GM12878 (cell line): Measurements from ENCODE around the gene MTRF1L. TPM values are rescaled to one million over a fixed set of nuclear protein-coding genes. Genes with fewer than 3 reads are reported as not detected.

Experiments used
- ATAC-seq: fragments of 200-7000 bp; cut with Tn5 transposase; 3 replicates; pipeline ENCODE4 v1.9.1; 2020; ENCODE audit warnings: mild to moderate bottlenecking, moderate library complexity
- BruUV-seq: library from RNA; stranded (reverse); fragments of 400-500 nt; replicated peaks from 2 replicates; lab custom pipeline; 2021; lab: Mats Ljungman, UMichigan
- CTCF ChIA-PET: fragments of 300-600 bp; sonication (Branson Sonifier 250); formaldehyde crosslinking; extraction: SDS; loops from one replicate; lab custom pipeline; 2021; ENCODE audit warnings: inconsistent platforms; lab: Yijun Ruan, JAX
- POLR2A ChIA-PET: fragments of 350-600 bp; formaldehyde crosslinking; extraction: SDS; loops from one replicate; lab custom pipeline; 2021; ENCODE audit warnings: inconsistent platforms; lab: Charles Lee
- RAD21 ChIA-PET: fragments of 300-600 bp; sonication (Branson Sonifier 250); formaldehyde crosslinking; loops from one replicate; lab custom pipeline; 2023; ENCODE audit warnings: antibody characterized with exemption; ENCODE audit not compliant: unreplicated experiment; lab: Charles Lee
- SMC1A ChIA-PET: fragments of 300-600 bp; sonication (Branson Sonifier 250); formaldehyde crosslinking; loops from one replicate; lab custom pipeline; 2023; ENCODE audit not compliant: unreplicated experiment, uncharacterized antibody; lab: Charles Lee
- DNase-seq: peaks from one replicate; pipeline ENCODE4 v3.0.0-alpha.2; 2011; ENCODE audit warnings: low read depth, low spot score
- FAIRE-seq: peaks from 3 replicates; lab custom pipeline; 2011; peaks lifted over from hg19 to GRCh38; lab: Jason Lieb, UNC
- H2AFZ ChIP-seq: 2 replicates; pipeline ENCODE4 v1.6.0; 2011; ENCODE audit warnings: low read depth, low read length, control low read depth; ENCODE audit not compliant: control insufficient read depth
- H3K27ac ChIP-seq: 2 replicates; pipeline ENCODE4 v1.5.1; 2011; ENCODE audit warnings: control low read depth; ENCODE audit not compliant: control insufficient read depth, insufficient read depth
- H3K27me3 ChIP-seq, 2 experiments: replicated peaks in 1 of 2; 2 replicates each; pipeline versions ENCODE4 v1.6.0 to v1.6.1; 2011; ENCODE audit warnings: low read length in 1 of 2; ENCODE audit not compliant: control insufficient read depth in 2 of 2, insufficient read depth in 2 of 2
- H3K36me3 ChIP-seq, 2 experiments: 2 replicates each; pipeline ENCODE4 v1.5.1; 2011; ENCODE audit warnings: low read length in 1 of 2; ENCODE audit not compliant: control insufficient read depth in 2 of 2, insufficient read depth in 2 of 2
- H3K4me1 ChIP-seq: 2 replicates; pipeline ENCODE4 v1.6.1; 2011; ENCODE audit warnings: mild to moderate bottlenecking, low read length, moderate library complexity, mixed read lengths; ENCODE audit not compliant: control insufficient read depth, insufficient read depth
- H3K4me2 ChIP-seq: 2 replicates; pipeline ENCODE4 v1.6.0; 2011; ENCODE audit warnings: control low read depth; ENCODE audit not compliant: control insufficient read depth, insufficient read depth
- H3K4me3 ChIP-seq: fragments of 200-600 bp; sonication (generic); 2 replicates; pipeline ENCODE4 v1.5.1; 2016
- H3K79me2 ChIP-seq: 2 replicates; pipeline ENCODE4 v1.6.0; 2011; ENCODE audit warnings: low read length; ENCODE audit not compliant: control insufficient read depth, insufficient read depth
- H3K9ac ChIP-seq: 2 replicates; pipeline ENCODE4 v1.8.0; 2011; ENCODE audit warnings: low read length, control low read depth, mixed read lengths; ENCODE audit not compliant: control insufficient read depth, insufficient read depth
- H3K9me3 ChIP-seq: replicated peaks from 3 replicates; pipeline ENCODE4 v1.5.1; 2011; ENCODE audit warnings: mild to moderate bottlenecking, low read length; ENCODE audit not compliant: control insufficient read depth, insufficient read depth
- H4K20me1 ChIP-seq: 2 replicates; pipeline ENCODE4 v1.6.0; 2011; ENCODE audit not compliant: control insufficient read depth, insufficient read depth
- CBX3 ChIP-seq: fragments of 200-600 bp; sonication (generic); IDR thresholded peaks from 2 replicates; pipeline ENCODE4 v1.6.1; 2016; ENCODE audit warnings: low read depth, borderline replicate concordance
- CHD1 ChIP-seq: IDR thresholded peaks from 2 replicates; pipeline ENCODE4 v1.6.1; 2012; ENCODE audit warnings: low read depth, low read length, improper control_type of control experiment
- IKZF1 ChIP-seq: fragments of 450-650 bp; conservative IDR thresholded peaks from 2 replicates; pipeline ENCODE4 v1.6.1; 2017; ENCODE audit warnings: antibody characterized with exemption, mild to moderate bottlenecking
- MEF2A ChIP-seq: IDR thresholded peaks from 2 replicates; pipeline ENCODE4 v1.6.1; 2011; ENCODE audit warnings: low read depth, mild to moderate bottlenecking, low read length, moderate library complexity; ENCODE audit not compliant: insufficient read depth
- RAD51 ChIP-seq: fragments of 450-650 bp; IDR thresholded peaks from 2 replicates; pipeline ENCODE4 v1.6.1; 2016; ENCODE audit warnings: moderate library complexity, mild to moderate bottlenecking, inconsistent platforms
- RB1 ChIP-seq: fragments of 450-650 bp; formaldehyde crosslinking; IDR thresholded peaks from 2 replicates; pipeline ENCODE4 v1.6.1; 2017; ENCODE audit warnings: mild to moderate bottlenecking, borderline replicate concordance
- SIX5 ChIP-seq: IDR thresholded peaks from 2 replicates; pipeline ENCODE4 v1.6.1; 2011; ENCODE audit warnings: mild to moderate bottlenecking, low read depth, low read length, moderate library complexity; ENCODE audit not compliant: severe bottlenecking
- SP1 ChIP-seq: IDR thresholded peaks from one replicate; pipeline ENCODE4 v1.6.1; 2011; ENCODE audit warnings: low read depth, low read length
- STAT3 ChIP-seq: IDR thresholded peaks from 2 replicates; pipeline ENCODE4 v1.6.1; 2011; ENCODE audit warnings: low read depth, low read length, improper control_type of control experiment
- TAF1 ChIP-seq: IDR thresholded peaks from 2 replicates; pipeline ENCODE4 v1.6.1; 2011; ENCODE audit warnings: mild to moderate bottlenecking, low read depth, low read length, borderline replicate concordance
- ZBTB40 ChIP-seq: fragments of 450-650 bp; IDR thresholded peaks from 2 replicates; pipeline ENCODE4 v1.6.1; 2016; ENCODE audit warnings: mild to moderate bottlenecking, moderate library complexity, borderline replicate concordance
- ZNF384 ChIP-seq: IDR thresholded peaks from 2 replicates; pipeline ENCODE4 v1.6.1; 2012; ENCODE audit warnings: low read depth, mild to moderate bottlenecking, low read length, improper control_type of control experiment, borderline replicate concordance
- ZNF687 ChIP-seq: fragments of 450-650 bp; IDR thresholded peaks from 2 replicates; pipeline ENCODE4 v1.6.1; 2017; ENCODE audit warnings: mild to moderate bottlenecking, moderate library complexity
- WGBS: methylation state at CpG from one replicate; pipeline ENCODE4 v1.1.6; 2016; ENCODE audit warnings: low lambda C conversion rate; ENCODE audit not compliant: insufficient replicate concordance, insufficient coverage; ENCODE audit errors: missing lambda C conversion rate; 5-methylcytosine and 5-hydroxymethylcytosine counted together
- in situ Hi-C: fragments of 300-500 bp; cut with MboI; formaldehyde crosslinking; loops from 9 replicates; pipeline ENCODE4 v1.14.3; 2018; ENCODE audit warnings: mixed read lengths
- intact Hi-C: fragments of 100-400 bp; cut with micrococcal nuclease; formaldehyde crosslinking; loops from one replicate; pipeline ENCODE4 v1.14.2; 2022; ENCODE audit not compliant: unreplicated experiment
- polyA plus RNA-seq, 11 experiments: library from polyadenylated mRNA; depleted of rRNA in 4 of 11; unstranded in 6 of 11; stranded (reverse) in 5 of 11; fragments of >200 nt; fragmentation: Nextera tagmentation in 4 of 11; fragmentation: Illumina TruSeq in 1 of 11; extraction: Ambion mirVana in 4 of 11; extraction: Trizol in 1 of 11; gene quantifications; 1 replicate in 1 of 11; 2 replicates in 10 of 11; pipeline versions ENCODE4 v1.2.1 to v1.2.3, GENCODE V29; 2011 to 2016; ENCODE audit warnings: inconsistent platforms in 2 of 11, missing spikeins in 2 of 11, low read depth in 1 of 11
- total RNA-seq, 4 experiments: library from RNA; depleted of rRNA in 3 of 4; stranded (reverse); fragments of >200 nt in 3 of 4; fragmentation: Illumina TruSeq in 1 of 4; extraction: Trizol in 1 of 4; gene quantifications; 2 replicates each; pipeline versions ENCODE4 v1.2.1 to v1.2.3, GENCODE V29; 2013 to 2021
- TF ChIP-seq, protein P1 (sequence below): IDR thresholded peaks from 2 replicates; pipeline ENCODE4 v1.6.1; 2012; ENCODE audit warnings: low read length, inconsistent platforms
- TF ChIP-seq, protein P2 (sequence below): fragments of 450-650 bp; IDR thresholded peaks from 2 replicates; pipeline ENCODE4 v1.6.1; 2014; ENCODE audit warnings: mild to moderate bottlenecking

MTRF1L gene
- total and polyA plus RNA-seq, 10 of the 15 experiments (the other 5 are each of a cell fraction or from before 2014, with no cell fraction given): 5.1 to 21.6 (median 16.1) TPM

GRCh38 chr6:153047386-153047785 is 44.9 kb upstream of the MTRF1L start:
- no peaks in the 10 kb centered on the region for H3K4me1 ChIP-seq
- H3K4me3 ChIP-seq: no peak overlapping the region
- no peak overlapping the region for H3K4me2 ChIP-seq
- FAIRE-seq (no peak), DNase-seq (no peak), ATAC-seq (no peak)
- no TSS peak for BruUV-seq
- H3K9me3 ChIP-seq: no peaks in the 10 kb centered on the region
- no peak overlapping the region for H3K9ac ChIP-seq
- intact Hi-C loops: no loop called here
- in situ Hi-C loops: no loop called here
- RAD21 ChIA-PET: no interaction called here
- POLR2A ChIA-PET: no interaction called here
- H3K27me3 ChIP-seq: no peaks in the 10 kb centered on the region
- no peaks in the 10 kb centered on the region for H3K79me2 ChIP-seq
- 25% methylated on average over 2 of the region's 2 CpGs for WGBS
- H3K36me3 ChIP-seq: no peaks in the 10 kb centered on the region
- H2AFZ ChIP-seq: no peak overlapping the region
- SMC1A ChIA-PET: interaction anchor here (1.2 kb wide), 1 partner anchor 23 kb away, joined by 3 read pairs; no protein-coding TSS in a partner anchor
- CTCF ChIA-PET: no interaction called here
- H4K20me1 ChIP-seq: no peaks in the 10 kb centered on the region
- no peak overlapping the region for H3K27ac ChIP-seq
- TF ChIP-seq MEF2A (no peak), CHD1 (no peak), ZBTB40 (no peak), RB1 (no peak), STAT3 (no peak), RAD51 (no peak), TAF1 (no peak), ZNF384 (no peak), CBX3 (no peak), ZNF687 (no peak), SIX5 (no peak), SP1 (no peak), IKZF1 (no peak)
- TF ChIP-seq, protein P1, sequence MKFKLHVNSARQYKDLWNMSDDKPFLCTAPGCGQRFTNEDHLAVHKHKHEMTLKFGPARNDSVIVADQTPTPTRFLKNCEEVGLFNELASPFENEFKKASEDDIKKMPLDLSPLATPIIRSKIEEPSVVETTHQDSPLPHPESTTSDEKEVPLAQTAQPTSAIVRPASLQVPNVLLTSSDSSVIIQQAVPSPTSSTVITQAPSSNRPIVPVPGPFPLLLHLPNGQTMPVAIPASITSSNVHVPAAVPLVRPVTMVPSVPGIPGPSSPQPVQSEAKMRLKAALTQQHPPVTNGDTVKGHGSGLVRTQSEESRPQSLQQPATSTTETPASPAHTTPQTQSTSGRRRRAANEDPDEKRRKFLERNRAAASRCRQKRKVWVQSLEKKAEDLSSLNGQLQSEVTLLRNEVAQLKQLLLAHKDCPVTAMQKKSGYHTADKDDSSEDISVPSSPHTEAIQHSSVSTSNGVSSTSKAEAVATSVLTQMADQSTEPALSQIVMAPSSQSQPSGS: no peak
- TF ChIP-seq, protein P2, sequence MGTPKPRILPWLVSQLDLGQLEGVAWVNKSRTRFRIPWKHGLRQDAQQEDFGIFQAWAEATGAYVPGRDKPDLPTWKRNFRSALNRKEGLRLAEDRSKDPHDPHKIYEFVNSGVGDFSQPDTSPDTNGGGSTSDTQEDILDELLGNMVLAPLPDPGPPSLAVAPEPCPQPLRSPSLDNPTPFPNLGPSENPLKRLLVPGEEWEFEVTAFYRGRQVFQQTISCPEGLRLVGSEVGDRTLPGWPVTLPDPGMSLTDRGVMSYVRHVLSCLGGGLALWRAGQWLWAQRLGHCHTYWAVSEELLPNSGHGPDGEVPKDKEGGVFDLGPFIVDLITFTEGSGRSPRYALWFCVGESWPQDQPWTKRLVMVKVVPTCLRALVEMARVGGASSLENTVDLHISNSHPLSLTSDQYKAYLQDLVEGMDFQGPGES: no peak
